HL-60 (cell line): ENCODE results near the gene MACROD2.

Experiments used
- DNase-seq, 2 experiments: peaks; one replicate each; pipeline ENCODE4 v3.0.0-alpha.2; 2010 to 2020; ENCODE audit warnings: low read depth in 1 of 2, low spot score in 1 of 2
- H3K27ac ChIP-seq: fragments of 250-450 bp; sonication (Bioruptor Pico); replicated peaks from 2 replicates; pipeline ENCODE4 v1.5.1; 2020; ENCODE audit warnings: mild to moderate bottlenecking, moderate library complexity
- H3K27me3 ChIP-seq: fragments of 250-450 bp; sonication (Bioruptor Pico); 2 replicates; pipeline ENCODE4 v1.5.1; 2021; ENCODE audit warnings: mild to moderate bottlenecking, moderate library complexity; ENCODE audit not compliant: insufficient read depth, poor library complexity, severe bottlenecking
- H3K4me3 ChIP-seq: replicated peaks from 2 replicates; pipeline ENCODE4 v1.5.1; 2011; ENCODE audit warnings: mild to moderate bottlenecking, control low read depth, low read length; ENCODE audit not compliant: insufficient read depth
- GABPA ChIP-seq: IDR thresholded peaks from 2 replicates; pipeline ENCODE4 v1.6.1; 2012; ENCODE audit warnings: low read depth
- POLR2AphosphoS5 ChIP-seq: IDR thresholded peaks from 2 replicates; pipeline ENCODE4 v1.6.1; 2012; ENCODE audit warnings: low read depth
- REST ChIP-seq: IDR thresholded peaks from 2 replicates; pipeline ENCODE4 v1.6.1; 2012; ENCODE audit warnings: low read depth; ENCODE audit not compliant: insufficient replicate concordance
- SPI1 ChIP-seq: IDR thresholded peaks from 2 replicates; pipeline ENCODE4 v1.6.1; 2012; ENCODE audit warnings: low read depth, mild to moderate bottlenecking, borderline replicate concordance
- TF ChIP-seq, protein P1 (sequence below): IDR thresholded peaks from one replicate; pipeline ENCODE4 v1.5.1; 2011; ENCODE audit warnings: low read length, control low read depth, inconsistent platforms; ENCODE audit not compliant: insufficient read depth

MACROD2 gene

DNA sequence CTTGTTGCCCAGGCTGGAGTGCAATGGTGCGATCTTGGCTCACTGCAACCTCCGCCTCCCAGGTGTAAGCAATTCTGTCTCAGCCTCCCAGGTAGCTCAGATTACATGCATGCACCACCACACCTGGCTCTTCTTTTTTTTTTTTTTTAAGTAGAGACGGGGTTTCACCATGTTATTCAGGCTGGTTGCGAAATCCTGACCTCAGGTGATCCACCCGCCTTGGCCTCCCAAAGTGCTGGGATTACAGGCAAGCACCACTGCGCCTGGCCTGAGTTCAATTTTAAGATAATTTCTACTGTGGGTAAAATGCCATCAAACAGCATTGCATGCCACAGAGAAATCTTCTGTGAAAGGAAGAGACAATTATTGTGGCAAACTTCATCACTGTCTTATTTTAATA lies 1944.8 kb downstream of the MACROD2 start:
- no peak overlapping the region for H3K27ac ChIP-seq
- DNase-seq, result no peak
- no peaks in the 10 kb centered on the region for H3K27me3 ChIP-seq
- TF ChIP-seq REST, result no peak
- no peak for TF ChIP-seq SPI1
- TF ChIP-seq, protein P1, sequence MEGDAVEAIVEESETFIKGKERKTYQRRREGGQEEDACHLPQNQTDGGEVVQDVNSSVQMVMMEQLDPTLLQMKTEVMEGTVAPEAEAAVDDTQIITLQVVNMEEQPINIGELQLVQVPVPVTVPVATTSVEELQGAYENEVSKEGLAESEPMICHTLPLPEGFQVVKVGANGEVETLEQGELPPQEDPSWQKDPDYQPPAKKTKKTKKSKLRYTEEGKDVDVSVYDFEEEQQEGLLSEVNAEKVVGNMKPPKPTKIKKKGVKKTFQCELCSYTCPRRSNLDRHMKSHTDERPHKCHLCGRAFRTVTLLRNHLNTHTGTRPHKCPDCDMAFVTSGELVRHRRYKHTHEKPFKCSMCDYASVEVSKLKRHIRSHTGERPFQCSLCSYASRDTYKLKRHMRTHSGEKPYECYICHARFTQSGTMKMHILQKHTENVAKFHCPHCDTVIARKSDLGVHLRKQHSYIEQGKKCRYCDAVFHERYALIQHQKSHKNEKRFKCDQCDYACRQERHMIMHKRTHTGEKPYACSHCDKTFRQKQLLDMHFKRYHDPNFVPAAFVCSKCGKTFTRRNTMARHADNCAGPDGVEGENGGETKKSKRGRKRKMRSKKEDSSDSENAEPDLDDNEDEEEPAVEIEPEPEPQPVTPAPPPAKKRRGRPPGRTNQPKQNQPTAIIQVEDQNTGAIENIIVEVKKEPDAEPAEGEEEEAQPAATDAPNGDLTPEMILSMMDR, result no peak
- H3K4me3 ChIP-seq, result no peak overlapping the region

DNA sequence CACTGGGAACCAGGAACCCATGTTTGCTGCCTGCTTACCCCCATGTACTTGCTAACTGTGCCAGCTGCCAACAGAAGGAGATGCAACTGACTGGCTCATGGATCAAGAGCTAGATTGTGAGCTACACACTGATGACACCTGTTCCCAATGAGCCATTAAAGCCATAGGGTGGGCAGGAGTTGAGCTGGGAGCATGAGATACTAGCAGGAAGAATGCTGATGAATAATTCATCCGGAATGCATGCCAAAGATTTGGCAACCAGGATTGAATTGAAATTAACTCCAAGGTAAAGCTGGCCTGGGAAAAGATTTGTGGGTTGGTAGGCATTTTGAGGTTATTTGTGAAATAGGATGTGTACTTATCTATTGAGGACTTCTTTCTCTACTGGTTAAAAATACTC lies 1946.8 kb downstream of the MACROD2 start:
- TF ChIP-seq POLR2AphosphoS5, result no peak
- Histone ChIP-seq H3K4me3 (no peak overlapping the region), H3K27me3 (no peaks in the 10 kb centered on the region), H3K27ac (no peak overlapping the region)
- no peak for DNase-seq

DNA sequence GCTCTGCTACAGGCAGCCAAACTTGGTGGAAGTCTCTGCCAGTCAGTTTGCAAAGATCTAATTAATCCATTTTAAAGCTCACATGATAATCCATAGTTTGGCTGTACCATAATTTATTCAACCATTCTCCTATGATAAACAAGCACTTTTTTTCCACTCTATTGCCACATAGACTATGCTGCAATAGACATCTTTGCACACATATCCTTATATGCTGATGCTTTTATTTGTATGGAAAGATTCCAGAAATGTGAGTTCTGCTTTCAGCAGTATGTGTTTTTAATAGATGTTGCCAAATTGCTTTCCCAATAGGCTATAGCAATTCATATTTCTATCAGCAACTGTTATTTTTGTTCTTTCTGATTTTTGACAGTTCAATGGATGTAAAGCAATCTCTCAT lies 1950.0 kb downstream of the MACROD2 start:
- DNase-seq, result no peak
- no peak overlapping the region for H3K27ac ChIP-seq
- no peak for TF ChIP-seq GABPA

GRCh38 chr20:15949391-15949790 lies 1954.1 kb downstream of the MACROD2 start:
- Histone ChIP-seq H3K27ac (no peak overlapping the region), H3K27me3 (no peaks in the 10 kb centered on the region), H3K4me3 (no peak overlapping the region)
- TF ChIP-seq SPI1 (no peak), REST (no peak), POLR2AphosphoS5 (no peak), GABPA (no peak)
- TF ChIP-seq, protein P1, result no peak
- DNase-seq, result no peak

More for the DNA sequence above, 1950.0 kb downstream of the MACROD2 start:
- Histone ChIP-seq H3K27me3 (no peaks in the 10 kb centered on the region), H3K4me3 (no peak overlapping the region)

DNA sequence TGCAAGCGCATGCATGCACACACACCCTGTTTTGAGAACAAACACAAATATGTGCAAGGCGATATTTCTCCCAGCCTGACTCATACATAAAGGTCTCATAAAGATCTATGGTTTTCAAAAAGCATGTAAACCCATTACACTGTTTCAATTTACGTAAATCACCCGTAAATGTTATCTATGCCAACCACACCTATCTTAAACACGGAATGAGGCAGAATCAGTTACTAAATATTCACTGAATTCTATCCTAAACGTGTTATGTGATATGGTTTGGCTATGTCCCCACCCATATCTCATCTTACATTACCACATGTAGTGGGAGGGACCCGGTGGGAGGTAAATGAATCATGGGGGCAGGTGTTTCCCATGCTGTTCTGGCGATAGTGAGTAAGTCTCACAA lies 1956.3 kb downstream of the MACROD2 start:
- H3K4me3 ChIP-seq, result no peak overlapping the region
- H3K27ac ChIP-seq, result no peak overlapping the region
- TF ChIP-seq, protein P1, result no peak
- TF ChIP-seq POLR2AphosphoS5 (no peak), GABPA (no peak), REST (no peak), SPI1 (no peak)
- no peak for DNase-seq
- H3K27me3 ChIP-seq, result no peaks in the 10 kb centered on the region
